Effector memory CD4-positive, alpha-beta T cell (primary cell): ENCODE measurements around the gene NCDN.
A peak's percentile ranks its signal among the peaks of the same experiment; 100 is the strongest.
"Not testable (repeated sequence)": the region's sequence is repeated elsewhere in the genome, so short reads cannot be mapped to it uniquely, and the experiment has no call there.

Source experiments
- DNase-seq, 3 donors: peaks; one replicate each; pipeline ENCODE4 v3.0.0-alpha.2; 2020
- H3K27ac ChIP-seq: 2 replicates; pipeline ENCODE4 v1.7.0; 2013; ENCODE audit warnings: mild to moderate bottlenecking, low read length, moderate library complexity; ENCODE audit not compliant: insufficient read depth, poor library complexity, severe bottlenecking
- H3K27me3 ChIP-seq: replicated peaks from 2 replicates; pipeline ENCODE4 v1.7.0; 2013; ENCODE audit warnings: mild to moderate bottlenecking, low read length; ENCODE audit not compliant: insufficient read depth, control insufficient read depth, poor library complexity, severe bottlenecking
- H3K36me3 ChIP-seq: 2 replicates; pipeline ENCODE4 v1.7.0; 2013; ENCODE audit warnings: mild to moderate bottlenecking, low read length, moderate library complexity; ENCODE audit not compliant: control insufficient read depth, insufficient read depth
- H3K4me1 ChIP-seq: 2 replicates; pipeline ENCODE4 v1.7.0; 2013; ENCODE audit warnings: low read length, mild to moderate bottlenecking; ENCODE audit not compliant: control insufficient read depth, insufficient read depth, poor library complexity, severe bottlenecking
- H3K4me3 ChIP-seq: 2 replicates; pipeline ENCODE4 v1.7.0; 2013; ENCODE audit warnings: low read length, low read depth, mild to moderate bottlenecking; ENCODE audit not compliant: insufficient read depth, poor library complexity, severe bottlenecking
- H3K9me3 ChIP-seq: 2 replicates; pipeline ENCODE4 v1.7.0; 2013; ENCODE audit warnings: mild to moderate bottlenecking, low read length, moderate library complexity; ENCODE audit not compliant: control insufficient read depth

NCDN gene

GRCh38 chr1:35577071-35577998 is 19.7 kb downstream of the NCDN start:
- peak; percentile 43 to 53 (median 52) for DNase-seq

GRCh38 chr1:35580949-35581388 is 23.4 kb downstream of the NCDN start:
- no peaks in the 10 kb centered on the region for H3K27me3 ChIP-seq
- no peak overlapping the region for H3K27ac ChIP-seq
- peaks cover 22% of the 10 kb centered on the region for H3K4me1 ChIP-seq
- H3K4me3 ChIP-seq = no peak overlapping the region
- H3K9me3 ChIP-seq = no peaks in the 10 kb centered on the region
- no peaks in the 10 kb centered on the region for H3K36me3 ChIP-seq
- no peak for DNase-seq

More at GRCh38 chr1:35577071-35577998, 19.7 kb downstream of the NCDN start:
- H3K4me3 ChIP-seq = peak overlapping the region; percentile 59
- no peaks in the 10 kb centered on the region for H3K9me3 ChIP-seq
- no peaks in the 10 kb centered on the region for H3K27me3 ChIP-seq
- no peaks in the 10 kb centered on the region for H3K36me3 ChIP-seq
- H3K27ac ChIP-seq = peak overlapping the region; percentile 5
- H3K4me1 ChIP-seq = peaks cover 22% of the 10 kb centered on the region

- H3K36me3 ChIP-seq, H3K4me3 ChIP-seq, H3K27ac ChIP-seq, H3K9me3 ChIP-seq, DNase-seq, H3K27me3 ChIP-seq: not testable (repeated sequence)
- peaks cover 18% of the 10 kb centered on the region for H3K4me1 ChIP-seq
Measured at GRCh38 chr1:35581621-35582020, 24.0 kb downstream of the NCDN start.

GRCh38 chr1:35585281-35585680 is 27.7 kb downstream of the NCDN start:
- no peaks in the 10 kb centered on the region for H3K36me3 ChIP-seq
- no peaks in the 10 kb centered on the region for H3K4me1 ChIP-seq
- H3K9me3 ChIP-seq = no peaks in the 10 kb centered on the region
- H3K4me3 ChIP-seq = no peak overlapping the region
- no peaks in the 10 kb centered on the region for H3K27me3 ChIP-seq
- no peak for DNase-seq
- no peak overlapping the region for H3K27ac ChIP-seq

DNA sequence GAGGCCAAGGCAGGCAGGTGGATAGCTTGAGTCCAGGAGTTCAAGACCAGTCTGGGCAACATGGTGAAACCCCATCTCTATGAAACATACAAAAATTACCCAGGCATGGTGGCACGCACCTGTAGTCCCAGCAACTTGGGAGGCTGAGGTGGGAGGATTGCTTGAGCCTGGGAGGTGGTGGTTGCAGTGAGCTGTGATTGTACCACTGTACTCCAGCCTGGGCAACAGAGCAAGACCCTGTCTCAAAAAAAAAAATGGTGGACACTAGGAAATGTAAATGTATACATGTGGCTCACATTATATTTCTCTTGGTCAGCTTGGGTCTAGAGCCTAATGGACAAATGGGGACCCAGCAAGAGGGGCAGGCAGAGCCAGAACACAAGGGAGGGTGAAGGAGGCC is 28.2 kb downstream of the NCDN start:
- not testable (repeated sequence) for H3K4me3 ChIP-seq, H3K27me3 ChIP-seq, H3K27ac ChIP-seq, H3K4me1 ChIP-seq, DNase-seq, H3K36me3 ChIP-seq, H3K9me3 ChIP-seq

- DNase-seq = no peak
- no peaks in the 10 kb centered on the region for H3K27me3 ChIP-seq
- no peak overlapping the region for H3K27ac ChIP-seq
- no peak overlapping the region for H3K4me3 ChIP-seq
- no peaks in the 10 kb centered on the region for H3K36me3 ChIP-seq
- no peaks in the 10 kb centered on the region for H3K4me1 ChIP-seq
- H3K9me3 ChIP-seq = no peaks in the 10 kb centered on the region
Measured at GRCh38 chr1:35586808-35587207, 29.2 kb downstream of the NCDN start.

DNA sequence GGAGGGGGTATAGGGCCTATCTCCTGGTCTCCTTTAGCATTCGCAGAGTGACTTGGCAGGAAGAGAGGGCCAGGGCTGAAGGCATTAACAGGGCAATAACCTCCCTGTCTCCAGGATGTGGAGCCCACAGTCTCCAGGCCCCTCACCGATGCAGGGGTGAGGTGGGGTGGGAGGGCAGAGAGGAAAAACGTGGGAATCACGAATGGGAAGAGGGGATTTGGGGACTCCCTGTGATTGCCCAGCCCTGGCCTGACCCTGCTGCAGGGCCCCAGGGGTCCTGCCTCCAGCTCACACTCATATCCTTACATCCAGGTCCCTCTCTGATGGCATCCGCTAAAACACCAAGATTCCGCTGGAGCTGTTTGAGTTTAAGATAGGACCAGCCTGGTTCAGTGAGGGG is 30.1 kb downstream of the NCDN start:
- no peaks in the 10 kb centered on the region for H3K4me1 ChIP-seq
- DNase-seq = no peak

DNA sequence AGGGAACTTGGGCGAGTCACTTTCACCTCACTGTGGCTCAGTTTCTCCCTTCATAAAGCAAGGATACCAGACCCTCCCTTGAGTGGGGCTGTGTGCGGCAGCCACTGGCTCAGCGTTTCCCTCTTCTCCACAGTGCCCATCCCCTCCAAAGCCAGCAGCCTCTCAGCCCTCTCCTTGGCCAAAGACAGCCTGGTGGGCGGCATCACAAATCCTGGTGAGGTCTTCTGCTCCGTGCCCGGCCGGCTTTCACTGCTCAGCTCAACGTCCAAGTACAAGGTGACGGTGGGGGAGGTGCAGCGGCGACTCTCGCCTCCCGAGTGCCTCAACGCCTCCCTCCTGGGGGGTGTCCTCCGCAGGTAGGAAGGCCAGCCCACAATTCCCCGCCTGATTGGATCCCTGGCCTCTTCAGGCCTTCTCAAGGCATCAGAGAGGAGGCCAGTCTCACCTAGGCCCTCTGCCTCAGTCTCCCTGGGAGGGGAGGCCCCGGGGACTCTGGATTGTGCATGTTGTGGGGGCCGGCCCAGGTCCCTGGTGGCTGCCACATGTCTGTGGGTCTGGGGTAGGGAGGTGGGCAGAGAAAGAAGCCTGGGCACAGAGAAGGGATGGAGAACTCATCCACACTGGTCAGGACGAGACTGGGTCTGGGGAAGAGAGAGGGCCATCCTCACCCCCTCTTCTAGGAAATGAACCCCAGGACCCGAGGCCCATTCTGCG is 30.8 kb downstream of the NCDN start:
- no peak overlapping the region for H3K27ac ChIP-seq

More for the DNA sequence above, 30.1 kb downstream of the NCDN start:
- H3K9me3 ChIP-seq = no peaks in the 10 kb centered on the region
- H3K4me3 ChIP-seq = no peak overlapping the region
- no peaks in the 10 kb centered on the region for H3K36me3 ChIP-seq
- H3K27ac ChIP-seq = no peak overlapping the region
- H3K27me3 ChIP-seq = no peaks in the 10 kb centered on the region

DNA sequence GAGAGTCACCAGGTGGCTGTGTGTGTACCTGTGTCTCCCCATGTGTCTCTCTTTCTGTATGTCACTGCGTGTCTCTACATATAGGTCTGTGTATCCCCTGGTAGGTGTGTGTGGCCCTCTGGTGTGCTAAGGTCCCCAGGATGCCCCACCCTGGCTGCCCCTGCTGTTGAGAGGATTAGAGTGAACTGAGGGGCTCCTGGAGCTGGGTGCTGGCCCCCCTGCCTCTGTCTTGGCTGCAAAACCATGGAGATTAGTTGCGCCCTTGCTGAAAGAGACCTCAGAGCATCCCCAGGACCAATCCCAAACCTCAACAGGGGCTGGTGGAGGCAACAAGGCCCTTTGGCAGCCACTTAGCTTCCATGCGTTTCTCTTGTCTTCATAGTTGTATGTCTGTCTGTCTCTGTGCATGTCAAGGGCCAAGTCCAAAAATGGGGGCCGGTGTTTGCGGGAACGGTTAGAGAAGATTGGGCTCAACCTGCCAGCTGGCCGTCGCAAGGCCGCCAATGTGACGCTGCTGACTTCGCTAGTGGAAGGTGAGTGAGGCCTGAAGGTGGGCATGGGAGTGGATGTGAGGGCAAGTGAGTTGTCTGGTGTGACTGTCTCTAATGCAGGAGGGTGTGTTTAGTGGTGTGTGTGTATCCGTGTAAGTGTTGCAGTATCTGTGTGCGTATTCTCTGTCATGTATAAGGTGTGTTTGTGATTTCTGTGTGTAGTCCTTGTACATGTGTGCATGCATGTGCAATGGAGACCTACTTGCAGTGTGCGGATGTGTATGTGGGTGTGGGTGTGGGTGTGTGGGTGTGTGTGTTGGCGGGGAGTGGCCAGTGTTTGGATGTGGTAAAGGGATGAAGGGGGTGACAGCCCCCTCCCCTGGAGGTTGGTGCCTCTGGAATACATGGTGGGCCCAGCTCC is 32.2 kb downstream of the NCDN start:
- H3K9me3 ChIP-seq = no peaks in the 10 kb centered on the region
- no peaks in the 10 kb centered on the region for H3K27me3 ChIP-seq
- no peak overlapping the region for H3K27ac ChIP-seq
- DNase-seq = no peak
- H3K4me1 ChIP-seq = no peaks in the 10 kb centered on the region
- no peaks in the 10 kb centered on the region for H3K36me3 ChIP-seq
- H3K4me3 ChIP-seq = no peak overlapping the region

More for the DNA sequence above, 30.8 kb downstream of the NCDN start:
- no peak for DNase-seq
- Histone ChIP-seq H3K4me3 (no peak overlapping the region), H3K36me3 (no peaks in the 10 kb centered on the region), H3K4me1 (no peaks in the 10 kb centered on the region), H3K27me3 (no peaks in the 10 kb centered on the region), H3K9me3 (no peaks in the 10 kb centered on the region)
